HUES6 (cell line): ENCODE measurements around the gene KIAA0040.

Experiments
- H3K27ac ChIP-seq: 2 replicates; pipeline ENCODE4 v1.7.0; 2013; ENCODE audit warnings: low read depth, mild to moderate bottlenecking, low read length, inconsistent platforms
- H3K27me3 ChIP-seq: 2 replicates; pipeline ENCODE4 v1.6.1; 2013; ENCODE audit warnings: low read length; ENCODE audit not compliant: control insufficient read depth, insufficient read depth
- H3K36me3 ChIP-seq: 2 replicates; pipeline ENCODE4 v1.6.1; 2013; ENCODE audit warnings: low read length; ENCODE audit not compliant: control insufficient read depth, insufficient read depth
- H3K4me1 ChIP-seq: 2 replicates; pipeline ENCODE4 v1.6.1; 2013; ENCODE audit warnings: low read length; ENCODE audit not compliant: control insufficient read depth, insufficient read depth
- H3K4me3 ChIP-seq: 2 replicates; pipeline ENCODE4 v1.5.1; 2013; ENCODE audit warnings: low read depth, low read length
- H3K9ac ChIP-seq: one replicate; pipeline ENCODE4 v1.6.1; 2013; ENCODE audit warnings: mild to moderate bottlenecking, low read length
- H3K9me3 ChIP-seq: 2 replicates; pipeline ENCODE4 v1.6.1; 2013; ENCODE audit warnings: low read depth, low read length; ENCODE audit not compliant: control insufficient read depth, insufficient read depth

The KIAA0040 gene

GRCh38 chr1:175169286-175170018, 23.1 kb downstream of the KIAA0040 start:
- no peaks in the 10 kb centered on the region for H3K27me3 ChIP-seq
- no peaks in the 10 kb centered on the region for H3K36me3 ChIP-seq
- no peaks in the 10 kb centered on the region for H3K9me3 ChIP-seq
- no peak overlapping the region for H3K27ac ChIP-seq
- H3K4me3 ChIP-seq = no peak overlapping the region
- H3K9ac ChIP-seq = no peak overlapping the region
- no peaks in the 10 kb centered on the region for H3K4me1 ChIP-seq

GRCh38 chr1:175168782-175169181, 23.8 kb downstream of the KIAA0040 start:
- Histone ChIP-seq H3K9ac (no peak overlapping the region), H3K4me3 (no peak overlapping the region), H3K9me3 (no peaks in the 10 kb centered on the region), H3K36me3 (no peaks in the 10 kb centered on the region), H3K27ac (no peak overlapping the region), H3K4me1 (no peaks in the 10 kb centered on the region), H3K27me3 (no peaks in the 10 kb centered on the region)

- Histone ChIP-seq H3K27ac (no peak overlapping the region), H3K4me1 (no peaks in the 10 kb centered on the region), H3K27me3 (no peaks in the 10 kb centered on the region), H3K4me3 (no peak overlapping the region), H3K9ac (no peak overlapping the region), H3K9me3 (no peaks in the 10 kb centered on the region), H3K36me3 (no peaks in the 10 kb centered on the region)
These were observed 24.7 kb downstream of the KIAA0040 start for GRCh38 chr1:175167861-175168260.

- no peak overlapping the region for H3K9ac ChIP-seq
- no peaks in the 10 kb centered on the region for H3K36me3 ChIP-seq
- H3K27ac ChIP-seq = no peak overlapping the region
- no peaks in the 10 kb centered on the region for H3K4me1 ChIP-seq
- no peaks in the 10 kb centered on the region for H3K9me3 ChIP-seq
- H3K4me3 ChIP-seq = no peak overlapping the region
- H3K27me3 ChIP-seq = no peaks in the 10 kb centered on the region
These were observed 25.8 kb downstream of the KIAA0040 start for GRCh38 chr1:175166746-175167145.

- no peak overlapping the region for H3K4me3 ChIP-seq
- H3K27me3 ChIP-seq = no peaks in the 10 kb centered on the region
- no peak overlapping the region for H3K9ac ChIP-seq
- no peak overlapping the region for H3K27ac ChIP-seq
- no peaks in the 10 kb centered on the region for H3K4me1 ChIP-seq
- H3K36me3 ChIP-seq = peaks cover 6% of the 10 kb centered on the region
- H3K9me3 ChIP-seq = no peaks in the 10 kb centered on the region
These were observed 27.8 kb downstream of the KIAA0040 start for GRCh38 chr1:175164751-175165150.

- no peaks in the 10 kb centered on the region for H3K4me1 ChIP-seq
These were observed 28.9 kb downstream of the KIAA0040 start for GRCh38 chr1:175163702-175164101.

GRCh38 chr1:175162955-175163354, 29.6 kb downstream of the KIAA0040 start:
- Histone ChIP-seq H3K9ac (no peak overlapping the region), H3K27ac (no peak overlapping the region), H3K4me1 (no peaks in the 10 kb centered on the region), H3K36me3 (peaks cover 6% of the 10 kb centered on the region), H3K9me3 (no peaks in the 10 kb centered on the region), H3K27me3 (no peaks in the 10 kb centered on the region), H3K4me3 (no peak overlapping the region)

More at GRCh38 chr1:175163702-175164101, 28.9 kb downstream of the KIAA0040 start:
- Histone ChIP-seq H3K36me3 (peaks cover 6% of the 10 kb centered on the region), H3K9me3 (no peaks in the 10 kb centered on the region), H3K4me3 (no peak overlapping the region), H3K27me3 (no peaks in the 10 kb centered on the region), H3K9ac (no peak overlapping the region), H3K27ac (no peak overlapping the region)

GRCh38 chr1:175158170-175158591, 34.4 kb downstream of the KIAA0040 start:
- Histone ChIP-seq H3K27ac (no peak overlapping the region), H3K36me3 (peaks cover 6% of the 10 kb centered on the region), H3K4me1 (no peaks in the 10 kb centered on the region)

GRCh38 chr1:175157200-175157599, 35.4 kb downstream of the KIAA0040 start:
- peaks cover 6% of the 10 kb centered on the region for H3K36me3 ChIP-seq
- no peaks in the 10 kb centered on the region for H3K4me1 ChIP-seq
- peaks cover 12% of the 10 kb centered on the region; the same call in 1 of the 2 replicates for H3K27me3 ChIP-seq
- no peaks in the 10 kb centered on the region for H3K9me3 ChIP-seq
- no peak overlapping the region for H3K9ac ChIP-seq
- H3K4me3 ChIP-seq = no peak overlapping the region
- H3K27ac ChIP-seq = no peak overlapping the region

More at GRCh38 chr1:175158170-175158591, 34.4 kb downstream of the KIAA0040 start:
- peaks cover 8% of the 10 kb centered on the region; the same call in 1 of the 2 replicates for H3K27me3 ChIP-seq
- no peaks in the 10 kb centered on the region for H3K9me3 ChIP-seq
- H3K9ac ChIP-seq = no peak overlapping the region
- H3K4me3 ChIP-seq = no peak overlapping the region

- peaks cover 6% of the 10 kb centered on the region for H3K36me3 ChIP-seq
- H3K9me3 ChIP-seq = no peaks in the 10 kb centered on the region
- H3K27ac ChIP-seq = no peak overlapping the region
- H3K4me3 ChIP-seq = no peak overlapping the region
- H3K9ac ChIP-seq = no peak overlapping the region
- no peaks in the 10 kb centered on the region for H3K4me1 ChIP-seq
- peaks cover 22% of the 10 kb centered on the region for H3K27me3 ChIP-seq
These were observed 36.6 kb downstream of the KIAA0040 start for GRCh38 chr1:175155936-175156335.

GRCh38 chr1:175155473-175155856, 37.1 kb downstream of the KIAA0040 start:
- Histone ChIP-seq H3K9ac (no peak overlapping the region), H3K27ac (no peak overlapping the region), H3K9me3 (no peaks in the 10 kb centered on the region), H3K27me3 (peaks cover 26% of the 10 kb centered on the region), H3K4me3 (no peak overlapping the region), H3K4me1 (no peaks in the 10 kb centered on the region), H3K36me3 (peaks cover 6% of the 10 kb centered on the region)
